ENCODE data around the gene GARNL3.

Gene GARNL3

DNA sequence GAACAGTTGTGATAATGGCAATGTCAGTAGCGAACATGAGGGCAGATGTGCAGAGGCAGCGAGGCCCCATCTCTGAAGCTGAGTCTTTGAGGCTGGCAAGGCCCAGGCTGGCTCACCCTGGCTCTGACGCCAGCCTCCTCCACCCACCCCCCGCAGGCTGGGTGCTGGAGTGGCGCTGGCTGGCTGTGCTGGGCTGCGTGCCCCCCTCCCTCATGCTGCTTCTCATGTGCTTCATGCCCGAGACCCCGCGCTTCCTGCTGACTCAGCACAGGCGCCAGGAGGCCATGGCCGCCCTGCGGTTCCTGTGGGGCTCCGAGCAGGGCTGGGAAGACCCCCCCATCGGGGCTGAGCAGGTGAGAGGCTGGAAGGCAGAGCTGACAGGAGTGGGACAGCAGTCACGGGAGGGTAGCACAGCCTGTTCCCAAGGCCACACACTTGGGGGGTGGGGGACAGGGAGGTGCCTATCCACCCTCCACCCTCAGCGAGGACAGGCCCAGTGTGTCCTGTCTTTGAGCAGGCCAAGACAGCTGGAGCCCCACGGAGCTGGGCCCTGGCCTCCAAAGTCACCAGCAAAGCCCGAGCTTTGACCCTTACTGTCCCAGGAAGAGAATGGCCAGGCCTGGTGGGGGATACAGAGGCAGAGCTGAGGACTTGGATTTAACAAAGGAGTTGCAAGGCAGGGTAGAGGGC lies 138.0 kb downstream of the GARNL3 start:
- no peak for DNase-seq (ENCODE audit: low read depth in 2 of 2)

DNA sequence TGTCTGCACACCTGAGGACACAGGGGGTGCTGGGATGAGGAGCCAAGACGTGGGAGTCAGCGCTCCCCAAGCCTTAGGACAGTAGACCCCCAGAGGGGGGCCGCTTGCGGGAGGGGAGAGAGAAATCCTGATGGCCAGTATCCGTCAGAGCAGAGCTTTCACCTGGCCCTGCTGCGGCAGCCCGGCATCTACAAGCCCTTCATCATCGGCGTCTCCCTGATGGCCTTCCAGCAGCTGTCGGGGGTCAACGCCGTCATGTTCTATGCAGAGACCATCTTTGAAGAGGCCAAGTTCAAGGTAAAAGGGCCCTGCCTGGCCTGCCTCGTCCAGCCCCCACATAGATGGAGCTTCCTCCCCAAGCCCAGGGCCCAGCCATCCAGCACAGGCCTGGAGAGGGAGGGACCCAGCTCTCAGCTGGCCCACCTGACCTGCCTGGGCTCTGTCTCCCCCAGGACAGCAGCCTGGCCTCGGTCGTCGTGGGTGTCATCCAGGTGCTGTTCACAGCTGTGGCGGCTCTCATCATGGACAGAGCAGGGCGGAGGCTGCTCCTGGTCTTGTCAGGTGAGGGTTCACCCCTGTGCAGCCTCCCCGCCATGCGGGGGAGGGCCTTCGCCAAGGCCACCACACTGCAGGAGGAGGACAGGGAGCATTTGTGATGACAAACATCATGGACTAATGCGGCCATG lies 139.1 kb downstream of the GARNL3 start:
- no peak for DNase-seq (ENCODE audit: low read depth in 2 of 2)

DNA sequence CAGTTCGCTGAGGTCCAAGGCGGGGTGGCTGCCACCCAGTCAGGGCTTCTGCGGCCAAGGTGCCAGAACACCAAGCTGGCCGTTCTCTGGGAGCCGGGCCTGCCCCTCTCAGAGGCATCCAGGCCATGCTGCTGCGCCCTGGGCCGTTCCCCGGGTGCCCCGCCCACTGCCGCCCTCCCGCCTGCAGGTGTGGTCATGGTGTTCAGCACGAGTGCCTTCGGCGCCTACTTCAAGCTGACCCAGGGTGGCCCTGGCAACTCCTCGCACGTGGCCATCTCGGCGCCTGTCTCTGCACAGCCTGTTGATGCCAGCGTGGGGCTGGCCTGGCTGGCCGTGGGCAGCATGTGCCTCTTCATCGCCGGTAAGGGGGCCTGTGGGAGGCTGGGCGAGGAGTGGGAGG lies 140.1 kb downstream of the GARNL3 start:
- DNase-seq (ENCODE audit: low read depth in 2 of 2) = no peak

- no peak for DNase-seq (ENCODE audit: low read depth in 2 of 2)
These were observed 141.0 kb downstream of the GARNL3 start for GRCh38 chr9:127405344-127406125.

DNA sequence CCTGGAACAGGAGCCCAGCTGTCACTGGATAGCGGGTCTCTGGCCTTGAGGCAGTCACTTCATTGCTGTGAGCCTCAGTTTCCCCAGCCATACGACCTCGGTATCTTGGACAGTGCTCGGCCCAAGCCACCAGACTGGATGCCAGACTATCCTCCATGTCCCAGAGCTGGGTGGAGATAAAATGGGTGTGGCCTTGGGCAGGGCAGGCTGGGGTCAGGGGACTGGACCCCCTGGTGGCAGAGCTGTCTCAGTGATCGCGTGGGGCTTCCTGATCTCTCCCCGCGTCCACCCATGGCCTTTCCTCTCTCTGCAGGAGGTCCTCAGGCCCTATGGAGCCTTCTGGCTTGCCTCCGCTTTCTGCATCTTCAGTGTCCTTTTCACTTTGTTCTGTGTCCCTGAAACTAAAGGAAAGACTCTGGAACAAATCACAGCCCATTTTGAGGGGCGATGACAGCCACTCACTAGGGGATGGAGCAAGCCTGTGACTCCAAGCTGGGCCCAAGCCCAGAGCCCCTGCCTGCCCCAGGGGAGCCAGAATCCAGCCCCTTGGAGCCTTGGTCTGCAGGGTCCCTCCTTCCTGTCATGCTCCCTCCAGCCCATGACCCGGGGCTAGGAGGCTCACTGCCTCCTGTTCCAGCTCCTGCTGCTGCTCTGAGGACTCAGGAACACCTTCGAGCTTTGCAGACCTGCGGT lies 142.4 kb downstream of the GARNL3 start:
- no peak for DNase-seq (ENCODE audit: low read depth in 2 of 2)

DNA sequence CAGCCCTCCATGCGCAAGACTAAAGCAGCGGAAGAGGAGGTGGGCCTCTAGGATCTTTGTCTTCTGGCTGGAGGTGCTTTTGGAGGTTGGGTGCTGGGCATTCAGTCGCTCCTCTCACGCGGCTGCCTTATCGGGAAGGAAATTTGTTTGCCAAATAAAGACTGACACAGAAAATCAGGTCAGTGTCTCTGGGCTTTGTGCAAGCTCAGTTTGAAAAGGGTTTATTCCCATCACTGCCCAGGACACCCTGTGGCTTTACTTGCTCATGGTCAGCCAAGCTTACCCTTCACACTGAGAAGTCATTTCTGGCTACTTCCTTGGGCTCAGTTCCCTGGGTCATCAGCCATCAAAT lies 142.9 kb downstream of the GARNL3 start:
- DNase-seq (ENCODE audit: low read depth in 2 of 2) = no peak

DNA sequence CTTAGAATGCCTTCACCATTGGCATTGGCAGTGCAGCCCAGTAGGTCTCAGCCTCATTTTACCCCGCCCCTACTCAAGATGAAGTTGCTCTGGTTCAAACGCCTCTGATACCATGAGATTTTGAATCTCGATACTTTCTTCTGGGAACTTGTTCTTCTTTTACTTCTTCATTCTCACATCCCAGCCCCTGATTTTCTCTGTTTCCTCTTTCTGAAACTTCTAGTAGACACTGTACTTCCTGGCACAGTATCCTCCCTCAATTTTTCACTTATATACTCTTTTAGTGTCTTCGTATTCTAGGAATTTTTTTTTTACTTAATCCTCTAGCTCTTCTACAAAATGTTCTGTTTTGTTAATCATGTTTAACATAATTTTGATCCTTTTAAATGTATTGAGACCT lies 146.5 kb downstream of the GARNL3 start:
- no peak for DNase-seq (ENCODE audit: low read depth in 2 of 2)

DNA sequence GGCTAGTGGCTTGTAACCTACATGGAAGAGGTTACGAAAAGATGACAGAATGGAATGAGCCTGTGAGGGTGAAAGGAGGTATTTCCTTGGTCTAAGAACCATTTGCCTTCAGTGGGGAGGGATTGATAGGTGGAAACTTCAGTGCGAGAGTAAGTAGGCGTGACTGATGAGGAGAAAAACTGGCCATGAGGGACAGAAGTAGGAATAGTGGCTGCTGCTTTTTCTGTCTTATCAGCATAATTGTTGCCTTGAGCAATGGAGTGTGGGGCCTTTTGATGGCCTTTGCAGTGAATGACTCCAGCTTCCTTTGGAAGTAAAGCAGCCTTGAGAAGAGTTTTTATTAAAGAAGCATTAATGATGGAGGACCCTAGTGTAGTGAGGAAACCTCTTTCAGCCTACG lies 150.6 kb downstream of the GARNL3 start:
- DNase-seq (ENCODE audit: low read depth in 2 of 2) = no peak

- DNase-seq (ENCODE audit: low read depth in 2 of 2) = no peak
These were observed 151.1 kb downstream of the GARNL3 start for GRCh38 chr9:127415657-127416056.

- DNase-seq (ENCODE audit: low read depth in 2 of 2) = no peak
These were observed 152.8 kb downstream of the GARNL3 start for GRCh38 chr9:127417131-127418036.

GRCh38 chr9:127418037-127418471 lies 153.5 kb downstream of the GARNL3 start:
- peak in 1 of 2 experiments; percentile 36 for DNase-seq (ENCODE audit: low read depth in 2 of 2)

GRCh38 chr9:127419348-127419747 lies 154.8 kb downstream of the GARNL3 start:
- no peak for DNase-seq (ENCODE audit: low read depth in 2 of 2)

- DNase-seq (ENCODE audit: low read depth in 2 of 2) = no peak
These were observed 156.5 kb downstream of the GARNL3 start for GRCh38 chr9:127421057-127421456.

- no peak for DNase-seq (ENCODE audit: low read depth in 2 of 2)
These were observed 157.7 kb downstream of the GARNL3 start for GRCh38 chr9:127422133-127422782.

DNA sequence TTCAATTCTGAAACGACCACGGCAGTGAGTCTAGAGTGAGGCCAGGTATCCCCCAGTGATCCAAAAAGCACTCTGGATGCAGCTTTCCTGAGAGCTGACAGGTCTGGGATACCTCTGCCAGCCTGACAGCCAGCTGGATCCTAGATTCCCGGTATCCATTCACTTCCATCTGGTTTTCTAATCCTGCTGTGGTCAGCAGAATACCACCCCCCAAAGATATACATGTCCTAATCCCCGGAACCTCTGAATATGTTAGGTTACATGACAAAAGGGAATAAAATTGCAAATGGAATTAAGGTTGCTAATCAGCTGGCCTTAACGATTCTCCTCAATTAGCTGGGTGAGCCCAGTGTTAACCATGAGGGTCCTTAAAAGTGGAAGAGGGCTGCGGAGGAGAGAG lies 158.2 kb downstream of the GARNL3 start:
- no peak for DNase-seq (ENCODE audit: low read depth in 2 of 2)

- no peak for DNase-seq (ENCODE audit: low read depth in 2 of 2)
These were observed 158.9 kb downstream of the GARNL3 start for GRCh38 chr9:127423476-127423933.

- DNase-seq (ENCODE audit: low read depth in 2 of 2) = peak; percentile 84 to 88
These were observed 159.5 kb downstream of the GARNL3 start, which contains the start of gene ZNF79 for GRCh38 chr9:127423934-127424675. TSS of gene ZNF79 (plus strand) at chr9:127424382. CDS start at chr9:127424788, 406 bp downstream.

DNA sequence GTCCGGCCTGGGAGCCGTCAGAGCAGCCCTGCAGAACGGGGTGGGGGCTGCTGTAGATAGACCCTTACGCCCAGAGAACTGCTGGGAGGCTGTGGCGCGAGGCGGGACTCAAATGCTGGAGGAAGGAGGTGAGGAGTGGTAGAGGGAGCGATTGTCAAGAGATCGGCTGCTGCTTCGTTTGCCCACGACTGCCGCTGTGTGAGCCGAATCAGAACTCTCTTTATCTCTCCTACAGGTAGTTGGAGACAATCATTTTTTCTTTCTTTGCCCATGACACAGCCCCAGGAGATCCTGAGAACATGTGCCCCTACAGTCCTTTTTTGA lies 160.1 kb downstream of the GARNL3 start:
- no peak for DNase-seq (ENCODE audit: low read depth in 2 of 2)

DNA sequence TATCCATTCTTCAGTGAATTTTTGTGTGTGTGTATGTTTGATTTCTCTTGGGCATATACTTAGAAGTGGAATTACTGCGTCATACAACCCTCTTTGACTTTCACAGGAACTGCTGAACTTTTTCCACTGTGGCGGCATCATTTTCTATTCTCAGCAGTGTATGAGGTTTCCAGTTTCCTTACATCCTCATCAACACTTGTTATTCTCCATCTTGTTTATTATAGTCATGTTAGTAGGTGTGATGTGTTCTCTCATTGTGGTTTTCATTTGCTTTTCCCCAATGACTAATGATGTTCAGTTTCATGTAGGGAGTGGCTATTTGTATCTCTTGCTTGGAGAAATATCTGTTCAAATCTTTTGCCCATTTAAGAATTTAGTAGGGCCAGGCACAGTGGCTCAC lies 162.2 kb downstream of the GARNL3 start:
- DNase-seq (ENCODE audit: low read depth in 2 of 2) = no peak

DNA sequence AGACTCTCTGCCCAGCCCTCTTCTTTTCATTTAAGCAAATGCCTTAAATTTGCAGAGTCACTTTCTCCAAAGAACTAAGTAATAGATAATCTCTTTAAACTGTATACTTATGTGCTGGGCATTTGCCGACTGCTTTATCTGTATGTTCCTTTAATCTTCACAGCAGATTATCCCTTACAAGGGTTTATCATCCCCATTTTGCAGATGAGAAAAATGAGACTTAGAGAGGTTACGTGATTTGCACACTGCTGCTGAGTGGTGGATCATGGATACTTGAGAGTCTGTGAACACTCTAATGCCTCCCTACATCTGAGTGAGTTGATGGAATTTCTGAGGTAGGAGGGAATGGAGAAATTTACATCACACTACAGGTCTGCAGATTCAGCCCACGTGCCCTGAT lies 163.8 kb downstream of the GARNL3 start:
- DNase-seq (ENCODE audit: low read depth in 2 of 2) = no peak

Data from stimulated activated CD4-positive, alpha-beta T cell treated with anti-CD3 and anti-CD28 coated beads, Interleukin-12 subunit alpha, Interleukin-12 subunit beta, amount 100 ng/mL, for 24 hours (primary cell).